Cardiac fibroblast (primary cell): ENCODE measurements around the gene SLC5A9.
A peak's percentile ranks its signal among the peaks of the same experiment; 100 is the strongest.
"Not testable (repeated sequence)": the region's sequence is repeated elsewhere in the genome, so short reads cannot be mapped to it uniquely, and the experiment has no call there.

Experiments
- DNase-seq, 2 donors: peaks; one replicate each; pipeline versions ENCODE4 v3.0.0 to v3.0.0-alpha.2; 2010; ENCODE audit warnings: low read depth in 2 of 2
- H3K4me3 ChIP-seq, 2 donors: replicated peaks in 1 of 2; 1 replicate in 1 of 2; 2 replicates in 1 of 2; pipeline ENCODE4 v1.5.1; 2011; ENCODE audit warnings: low read depth in 2 of 2, low read length in 2 of 2, mild to moderate bottlenecking in 2 of 2, moderate library complexity in 1 of 2
- TF ChIP-seq, protein P1 (sequence below): IDR thresholded peaks from one replicate; pipeline ENCODE4 v1.5.1; 2011; ENCODE audit warnings: low read depth, mild to moderate bottlenecking, low read length, inconsistent platforms

SLC5A9 gene

DNA sequence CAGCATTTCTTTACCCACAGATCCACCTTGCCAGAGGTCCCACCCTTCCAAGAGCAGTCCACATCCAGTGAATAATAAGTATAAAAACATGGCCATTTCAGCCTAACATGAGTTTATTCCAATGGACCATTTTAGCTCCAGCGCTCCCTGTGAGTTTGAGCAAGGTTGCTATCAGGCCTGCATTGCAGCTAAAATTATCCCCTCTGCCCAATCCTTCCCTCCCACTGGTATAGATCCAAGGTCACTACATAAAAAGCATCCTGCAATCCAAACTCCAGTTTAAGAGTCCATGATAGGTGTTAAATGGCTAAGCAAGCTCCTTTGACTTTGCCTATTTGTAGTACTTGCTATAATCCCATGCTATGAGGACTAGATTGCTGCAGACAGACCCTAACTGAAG is 35.6 kb downstream of the SLC5A9 start:
- TF ChIP-seq, protein P1, sequence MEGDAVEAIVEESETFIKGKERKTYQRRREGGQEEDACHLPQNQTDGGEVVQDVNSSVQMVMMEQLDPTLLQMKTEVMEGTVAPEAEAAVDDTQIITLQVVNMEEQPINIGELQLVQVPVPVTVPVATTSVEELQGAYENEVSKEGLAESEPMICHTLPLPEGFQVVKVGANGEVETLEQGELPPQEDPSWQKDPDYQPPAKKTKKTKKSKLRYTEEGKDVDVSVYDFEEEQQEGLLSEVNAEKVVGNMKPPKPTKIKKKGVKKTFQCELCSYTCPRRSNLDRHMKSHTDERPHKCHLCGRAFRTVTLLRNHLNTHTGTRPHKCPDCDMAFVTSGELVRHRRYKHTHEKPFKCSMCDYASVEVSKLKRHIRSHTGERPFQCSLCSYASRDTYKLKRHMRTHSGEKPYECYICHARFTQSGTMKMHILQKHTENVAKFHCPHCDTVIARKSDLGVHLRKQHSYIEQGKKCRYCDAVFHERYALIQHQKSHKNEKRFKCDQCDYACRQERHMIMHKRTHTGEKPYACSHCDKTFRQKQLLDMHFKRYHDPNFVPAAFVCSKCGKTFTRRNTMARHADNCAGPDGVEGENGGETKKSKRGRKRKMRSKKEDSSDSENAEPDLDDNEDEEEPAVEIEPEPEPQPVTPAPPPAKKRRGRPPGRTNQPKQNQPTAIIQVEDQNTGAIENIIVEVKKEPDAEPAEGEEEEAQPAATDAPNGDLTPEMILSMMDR = no peak
- DNase-seq = no peak
- no peak overlapping the region for H3K4me3 ChIP-seq

DNA sequence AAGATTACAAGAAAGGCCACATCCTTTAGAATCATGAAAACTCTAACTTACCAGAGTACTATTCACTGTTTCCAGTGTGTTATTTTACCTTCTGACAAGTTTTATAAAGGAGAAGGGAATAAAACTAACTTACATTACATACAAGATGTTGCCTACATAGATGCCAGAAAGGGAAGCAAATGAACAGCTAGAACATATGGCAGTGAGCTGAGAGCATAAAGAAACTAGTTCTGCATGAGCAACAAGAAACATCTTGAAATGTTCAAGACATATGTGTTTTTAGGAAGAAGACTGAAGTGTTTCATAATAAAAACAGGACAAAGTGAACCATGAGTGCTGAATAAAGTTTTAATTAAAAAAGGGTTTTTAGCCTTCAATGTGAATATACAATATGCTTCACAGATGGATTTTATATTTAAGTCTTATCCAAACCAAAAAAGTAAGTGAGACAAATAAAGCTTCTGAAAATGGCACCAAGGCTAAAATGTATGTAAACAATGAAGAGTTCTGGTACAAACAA is 39.4 kb downstream of the SLC5A9 start:
- TF ChIP-seq, protein P1 = no peak
- no peak overlapping the region for H3K4me3 ChIP-seq
- DNase-seq = no peak

DNA sequence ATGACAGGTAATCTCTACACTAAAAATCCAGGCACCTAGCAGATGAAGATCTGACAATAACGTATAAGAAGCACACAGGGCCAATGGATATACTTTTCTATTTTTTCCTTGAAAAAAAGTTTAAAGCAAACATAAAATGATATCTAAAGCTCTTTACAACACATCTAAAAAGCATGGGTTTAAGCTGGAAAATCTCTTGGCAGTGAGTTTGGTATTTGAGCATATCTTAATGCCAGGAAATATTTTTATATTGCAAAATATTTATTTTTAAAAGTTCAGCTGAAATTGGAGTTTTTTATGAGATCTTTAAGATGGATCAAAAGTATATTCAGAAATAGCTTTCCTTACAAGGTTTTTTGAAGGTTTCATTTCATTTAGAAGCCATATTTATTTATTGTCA is 40.5 kb downstream of the SLC5A9 start:
- DNase-seq = peak in 1 of 2 donors; percentile 12
- TF ChIP-seq, protein P1 = no peak
- H3K4me3 ChIP-seq = no peak overlapping the region

DNA sequence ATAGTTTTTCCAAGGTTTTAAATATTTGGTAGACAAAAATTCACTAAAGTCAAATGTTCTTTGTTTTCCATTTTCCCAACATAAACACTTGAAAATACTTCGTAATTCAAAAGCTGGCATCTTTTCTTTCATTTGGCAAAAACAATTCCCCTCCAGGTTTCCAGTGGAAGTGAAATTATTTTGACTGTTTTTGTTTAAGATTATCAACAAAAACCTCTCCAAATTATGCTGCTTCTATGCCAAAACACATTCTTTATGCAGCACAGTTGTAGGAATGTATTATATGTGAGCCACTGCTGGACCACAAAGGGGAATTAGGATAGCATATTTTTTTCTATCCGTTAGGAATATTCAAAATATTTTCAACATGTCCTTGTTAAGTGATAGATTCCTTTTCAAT is 44.1 kb downstream of the SLC5A9 start:
- H3K4me3 ChIP-seq = no peak overlapping the region
- TF ChIP-seq, protein P1 = no peak
- peak in 1 of 2 donors; percentile 17 for DNase-seq

DNA sequence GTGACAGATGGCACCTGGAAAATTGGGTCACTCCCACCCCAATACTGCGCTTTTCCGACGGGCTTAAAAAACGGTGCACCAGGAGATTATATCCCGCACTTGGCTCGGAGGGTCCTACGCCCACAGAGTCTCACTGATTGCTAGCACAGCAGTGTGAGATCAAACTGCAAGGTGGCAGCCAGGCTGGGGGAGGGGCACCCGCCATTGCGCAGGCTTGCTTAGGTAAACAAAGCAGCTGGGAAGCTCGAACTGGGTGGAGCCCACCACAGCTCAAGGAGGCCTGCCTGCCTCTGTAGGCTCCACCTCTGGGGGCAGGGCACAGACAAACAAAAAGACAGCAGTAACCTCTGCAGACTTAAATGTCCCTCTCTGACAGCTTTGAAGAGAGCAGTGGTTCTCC is 54.9 kb downstream of the SLC5A9 start:
- not testable (repeated sequence) for H3K4me3 ChIP-seq

DNA sequence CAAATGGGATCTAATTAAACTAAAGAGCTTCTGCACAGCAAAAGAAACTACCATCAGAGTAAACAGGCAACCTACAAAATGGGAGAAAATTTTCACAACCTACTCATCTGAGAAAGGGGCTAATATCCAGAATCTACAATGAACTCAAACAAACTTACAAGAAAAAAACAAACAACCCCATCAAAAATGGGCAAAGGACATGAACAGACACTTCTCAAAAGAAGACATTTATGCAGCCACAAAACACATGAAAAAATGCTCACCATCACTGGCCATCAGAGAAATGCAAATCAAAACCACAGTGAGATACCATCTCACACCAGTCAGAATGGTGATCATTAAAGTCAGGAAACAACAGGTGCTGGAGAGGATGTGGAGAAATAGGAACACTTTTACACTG is 59.8 kb downstream of the SLC5A9 start:
- not testable (repeated sequence) for DNase-seq

More for the DNA sequence above, 54.9 kb downstream of the SLC5A9 start:
- not testable (repeated sequence) for DNase-seq

DNA sequence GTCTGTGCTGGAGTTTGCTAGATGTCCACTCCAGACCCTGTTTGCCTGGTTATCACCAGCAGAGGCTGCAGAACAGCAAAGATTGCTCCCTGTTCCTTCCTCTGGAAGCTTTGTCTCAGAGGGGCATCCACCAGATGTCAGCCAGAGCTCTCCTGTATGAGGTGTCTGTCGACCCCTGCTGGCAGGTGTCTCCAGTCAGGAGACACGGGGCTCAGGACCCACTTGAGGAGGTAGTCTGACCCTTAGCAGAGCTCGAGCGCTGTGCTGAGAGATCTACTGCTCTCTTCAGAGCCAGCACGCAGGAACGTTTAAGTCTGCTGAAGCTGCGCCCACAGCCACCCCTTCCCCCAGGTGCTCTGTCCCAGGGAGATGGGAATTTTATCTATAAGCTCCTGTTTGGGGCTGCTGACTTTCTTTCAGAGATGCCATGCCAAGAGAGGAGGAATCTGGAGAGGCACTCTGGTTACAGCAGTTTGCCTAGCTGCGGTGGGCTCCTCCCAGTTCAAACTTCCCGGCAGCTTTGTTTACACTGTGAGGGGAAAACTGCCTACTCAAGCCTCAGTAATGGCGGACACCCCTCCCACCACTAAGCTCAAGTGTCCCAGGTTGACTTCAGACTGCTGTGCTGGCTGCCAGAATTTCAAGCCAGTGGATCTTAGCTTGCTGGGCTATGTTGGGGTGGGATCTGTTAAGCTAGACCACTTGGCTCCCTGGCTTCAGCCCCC is 62.3 kb downstream of the SLC5A9 start:
- not testable (repeated sequence) for DNase-seq, H3K4me3 ChIP-seq

More for the DNA sequence above, 59.8 kb downstream of the SLC5A9 start:
- not testable (repeated sequence) for H3K4me3 ChIP-seq

DNA sequence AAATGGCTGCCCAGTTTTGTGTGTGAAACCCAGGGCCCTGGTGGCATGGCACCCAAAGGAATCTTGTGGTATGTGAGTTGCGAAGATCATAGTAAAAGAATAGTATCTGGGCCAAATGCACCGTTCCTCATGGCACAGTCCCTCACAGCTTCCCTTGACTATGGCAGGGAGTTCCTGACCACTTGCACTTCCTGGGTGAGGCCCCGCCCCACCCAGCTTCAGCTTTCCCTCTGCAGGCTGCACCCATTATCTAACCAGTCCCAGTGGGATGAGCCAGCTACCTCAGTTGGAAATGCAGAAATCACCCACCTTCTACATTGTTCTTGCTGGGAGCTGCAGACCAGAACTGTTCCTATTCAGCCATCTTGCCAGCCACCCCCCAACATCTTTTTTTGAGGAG is 63.0 kb downstream of the SLC5A9 start:
- no peak overlapping the region for H3K4me3 ChIP-seq
- no peak for DNase-seq
- TF ChIP-seq, protein P1 = no peak
